HG03342 (cell line): ENCODE measurements around the gene FAM170B.

Experiments used
- ATAC-seq: cut with Tn5 transposase; IDR thresholded peaks from one replicate; pipeline ENCODE4 v1.9.1; 2021; ENCODE audit warnings: mild to moderate bottlenecking, moderate library complexity; ENCODE audit not compliant: unreplicated experiment

Gene FAM170B

GRCh38 chr10:49170632-49171325 lies 37.0 kb upstream of the FAM170B start:
- ATAC-seq, result no peak

GRCh38 chr10:49169776-49170175 lies 36.0 kb upstream of the FAM170B start:
- no peak for ATAC-seq

DNA sequence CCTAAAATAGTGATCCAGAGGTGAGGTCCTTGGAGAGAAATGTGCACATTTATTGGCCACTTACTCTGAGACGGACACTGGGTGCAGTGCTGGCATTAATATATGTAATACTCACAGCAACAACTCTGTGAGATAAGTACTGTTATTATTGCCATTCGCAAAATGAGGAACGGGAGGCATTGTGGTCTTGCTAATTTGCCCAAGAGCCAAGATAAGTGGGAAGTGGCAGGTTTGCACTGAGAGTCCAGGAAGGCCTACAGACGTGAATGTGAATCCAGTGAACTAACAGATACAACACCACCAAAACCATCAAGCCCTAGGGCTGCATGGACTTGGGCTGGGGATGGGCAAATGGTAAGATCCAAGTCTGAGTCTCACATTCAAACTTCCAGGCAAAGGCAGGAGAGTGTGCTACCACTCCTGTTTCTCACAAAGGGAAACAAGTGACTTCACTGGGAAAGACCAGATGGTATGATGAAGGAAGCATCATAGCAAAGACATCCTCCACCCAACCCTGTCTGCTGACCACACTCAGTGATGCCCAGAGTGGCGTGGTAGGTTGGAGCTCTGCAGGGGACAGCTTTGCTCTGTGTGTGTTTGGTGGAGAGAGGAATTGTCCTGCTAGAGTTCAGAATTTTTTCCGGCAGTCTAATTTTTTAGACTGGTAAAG lies 35.1 kb upstream of the FAM170B start:
- no peak for ATAC-seq

DNA sequence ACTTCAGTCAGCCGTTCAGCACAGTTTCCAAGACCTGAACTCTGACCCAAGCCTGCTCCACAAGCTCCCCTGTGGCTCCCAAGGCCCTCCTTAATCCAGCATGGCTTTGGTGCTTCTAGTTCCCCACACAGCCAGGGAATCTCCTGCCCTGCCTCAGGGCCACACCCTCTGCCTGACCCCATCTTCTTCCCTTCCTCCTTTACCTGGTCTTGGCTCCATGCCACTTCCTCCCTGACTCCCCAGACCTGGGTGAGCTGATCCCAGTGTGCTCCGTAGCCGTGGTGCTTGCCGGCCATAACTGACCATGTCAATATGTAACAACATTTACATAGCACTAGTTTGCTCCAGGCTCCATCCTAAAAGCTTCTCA lies 34.3 kb upstream of the FAM170B start:
- ATAC-seq, result no peak

DNA sequence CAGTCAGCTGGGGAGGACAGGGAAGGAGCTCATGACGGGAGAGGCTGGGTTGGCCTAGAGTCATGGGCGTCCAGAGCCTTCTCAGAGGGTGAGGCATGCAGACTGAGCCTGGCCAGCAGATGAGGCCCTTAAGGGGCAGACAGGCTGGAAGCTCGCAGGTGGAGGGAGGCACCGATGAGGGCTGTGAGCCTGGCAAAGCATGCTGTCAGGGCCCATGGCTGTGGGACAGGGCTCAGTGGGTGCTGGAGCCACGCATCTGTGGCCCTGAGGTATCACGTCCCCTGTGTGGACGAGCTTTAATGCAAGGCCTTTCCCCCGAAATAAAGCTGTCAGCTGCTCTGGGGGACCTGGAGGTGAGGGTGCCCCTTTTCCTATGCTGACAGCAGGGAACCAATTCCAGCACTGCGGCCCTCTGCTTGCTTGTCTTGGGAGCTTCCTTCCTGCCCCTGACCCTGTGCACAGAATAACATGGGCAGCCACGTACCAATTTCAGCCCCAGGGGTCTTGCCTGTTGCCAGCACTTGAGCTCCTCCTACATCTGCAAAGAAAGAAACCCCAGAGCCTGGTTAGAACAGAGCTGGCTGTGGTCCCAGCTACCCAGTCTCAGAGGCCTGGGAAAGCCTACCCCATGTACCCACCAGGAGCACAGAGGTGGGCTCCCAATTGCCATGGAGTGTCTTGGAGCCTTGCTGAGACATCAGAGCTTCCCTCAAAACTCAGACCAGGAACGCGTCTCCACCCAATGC lies 33.8 kb upstream of the FAM170B start:
- no peak for ATAC-seq

- no peak for ATAC-seq
Measured at GRCh38 chr10:49166484-49167400, 32.9 kb upstream of the FAM170B start.

DNA sequence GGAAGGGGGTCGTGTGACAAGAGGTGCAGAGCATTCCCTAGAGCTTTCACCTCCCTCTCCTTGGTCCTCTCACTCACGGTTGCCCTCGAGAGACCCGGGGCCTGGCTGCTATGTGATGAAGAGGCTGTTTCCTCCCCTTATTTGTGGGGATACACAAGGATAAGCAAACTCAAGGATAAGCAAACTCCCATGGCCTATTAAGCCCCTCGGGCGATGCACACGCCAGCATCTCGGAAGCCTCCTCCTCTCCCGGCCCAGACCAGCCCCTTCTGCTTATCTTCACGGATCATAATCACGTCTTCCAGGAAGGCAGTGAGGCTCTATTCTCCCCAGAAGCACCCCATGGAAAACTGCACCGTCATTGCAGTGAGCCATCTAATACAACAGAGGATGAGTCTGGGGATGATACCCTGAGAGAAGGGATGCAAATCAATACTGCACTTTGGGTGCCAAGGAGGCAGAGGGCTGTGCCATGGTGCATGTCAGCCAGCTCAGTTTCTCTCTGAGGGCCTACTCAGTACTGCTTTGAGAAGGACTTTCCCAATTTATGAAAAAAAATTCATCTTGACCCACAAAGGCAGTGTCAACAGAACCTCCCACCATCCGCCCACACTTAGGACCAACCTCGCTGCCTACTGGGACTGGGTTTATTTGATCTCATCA lies 32.1 kb upstream of the FAM170B start:
- no peak for ATAC-seq

GRCh38 chr10:49165259-49165658 lies 31.4 kb upstream of the FAM170B start:
- ATAC-seq, result no peak

- ATAC-seq, result peak; percentile 86
Measured at GRCh38 chr10:49164559-49165188, 30.9 kb upstream of the FAM170B start.

DNA sequence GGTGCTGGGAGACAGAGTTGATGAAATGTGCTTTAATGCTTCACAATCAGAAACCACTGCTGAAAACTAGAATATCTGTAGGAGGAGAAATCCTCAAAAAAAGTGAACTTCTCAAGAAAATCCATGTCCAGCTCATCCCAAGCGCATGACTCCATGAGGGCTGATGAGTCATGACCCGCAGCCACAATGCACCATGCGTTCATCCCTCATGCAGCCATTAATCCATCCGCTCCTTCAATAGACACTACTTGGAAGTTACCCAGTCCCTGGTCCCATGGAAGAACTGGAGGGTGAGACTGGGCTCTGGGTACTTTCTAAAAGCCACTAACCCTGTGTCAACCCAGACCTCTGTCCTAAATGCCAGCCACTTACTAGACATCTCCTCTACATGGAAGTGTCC lies 29.9 kb upstream of the FAM170B start:
- ATAC-seq, result no peak

DNA sequence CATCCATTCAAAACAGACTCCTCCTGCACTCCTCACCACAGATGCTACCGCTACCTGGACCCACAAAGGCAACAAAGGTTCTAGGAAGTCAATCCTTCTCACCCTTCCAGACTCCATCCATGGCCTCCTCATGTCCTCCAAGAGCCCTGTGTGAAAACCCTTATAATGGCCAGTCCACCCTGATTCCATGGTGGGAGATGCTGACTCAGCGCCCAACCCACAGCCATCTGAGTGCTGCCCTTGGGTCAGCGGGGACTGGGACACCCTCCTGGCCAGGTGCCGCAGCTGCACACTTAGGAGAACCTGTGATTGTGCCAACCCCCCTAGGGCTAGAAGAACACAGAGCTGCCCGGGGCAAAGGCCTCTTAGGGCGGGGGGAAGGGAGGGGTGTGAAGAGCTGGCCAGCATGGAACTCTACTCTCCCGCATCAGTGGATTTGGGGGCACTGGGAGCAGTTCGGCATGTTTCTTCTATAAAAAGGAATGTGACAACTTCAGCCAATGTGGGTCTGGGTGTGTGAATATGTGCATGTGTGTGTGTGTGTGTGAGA lies 29.0 kb upstream of the FAM170B start:
- ATAC-seq, result no peak

DNA sequence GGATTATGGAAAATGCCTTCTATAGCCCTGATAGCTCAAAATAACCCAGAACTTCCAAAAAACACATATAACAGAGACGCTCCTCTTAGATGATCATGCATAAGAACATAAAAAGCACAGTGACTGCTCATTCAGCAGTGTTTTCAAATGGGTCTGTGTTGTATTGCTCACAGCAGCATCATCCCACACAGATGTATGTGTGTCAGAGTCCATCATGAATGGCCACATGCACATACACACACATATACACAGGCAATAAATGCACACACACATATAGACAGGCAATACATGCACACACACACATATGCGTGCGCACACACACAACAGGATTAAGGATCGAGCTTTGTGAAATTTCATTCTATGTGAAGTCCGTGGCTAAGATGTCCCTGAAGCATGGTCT lies 28.2 kb upstream of the FAM170B start:
- ATAC-seq, result no peak

DNA sequence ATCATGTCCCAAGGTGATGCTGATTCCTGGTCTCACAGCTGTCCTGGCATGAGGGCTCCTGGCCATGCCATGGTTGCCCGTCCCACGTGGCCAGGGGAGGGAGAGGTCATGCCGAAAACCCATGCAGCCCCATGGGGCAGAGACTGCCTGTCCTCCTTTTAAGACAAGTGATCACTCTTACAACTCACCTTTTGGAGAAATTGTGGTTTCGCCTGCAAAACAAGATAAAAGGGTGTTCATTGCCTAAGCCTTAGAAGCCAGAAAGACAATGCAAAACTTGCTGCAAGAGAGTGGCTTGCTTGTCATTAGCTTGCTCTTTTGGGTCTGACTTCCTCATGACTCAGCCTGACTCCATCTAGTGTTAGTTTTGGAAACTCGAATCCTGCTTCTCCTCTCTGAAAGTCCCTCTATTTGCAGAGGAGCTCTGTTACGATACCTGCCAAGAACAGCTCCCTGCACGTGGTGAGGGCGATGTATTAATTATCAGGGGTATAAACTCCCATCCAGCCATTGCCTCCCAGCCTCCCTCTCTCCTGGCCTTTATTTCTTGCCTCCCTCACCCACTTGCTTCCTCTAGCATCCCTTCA lies 27.7 kb upstream of the FAM170B start:
- no peak for ATAC-seq

DNA sequence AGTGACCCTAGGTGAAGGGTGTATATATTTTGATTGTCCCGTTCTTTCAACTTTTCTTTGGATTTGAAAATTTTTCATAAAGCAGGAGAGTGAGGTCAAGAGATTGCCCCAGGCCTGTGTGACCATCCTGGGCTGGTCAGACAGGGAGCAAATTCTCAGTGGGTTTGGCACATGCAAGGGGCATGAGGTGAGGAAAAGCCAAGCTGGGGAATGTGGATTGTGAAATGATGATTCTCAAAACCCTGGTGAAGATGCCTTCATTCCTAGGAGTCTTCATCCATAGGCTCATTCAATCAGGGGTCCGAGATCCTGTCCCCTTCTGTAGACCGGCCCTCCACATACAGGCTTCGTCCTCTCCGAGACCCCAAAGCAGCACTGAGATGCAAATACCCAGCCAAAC lies 27.0 kb upstream of the FAM170B start:
- ATAC-seq, result no peak

- no peak for ATAC-seq
Measured at GRCh38 chr10:49160110-49160509, 26.3 kb upstream of the FAM170B start.

DNA sequence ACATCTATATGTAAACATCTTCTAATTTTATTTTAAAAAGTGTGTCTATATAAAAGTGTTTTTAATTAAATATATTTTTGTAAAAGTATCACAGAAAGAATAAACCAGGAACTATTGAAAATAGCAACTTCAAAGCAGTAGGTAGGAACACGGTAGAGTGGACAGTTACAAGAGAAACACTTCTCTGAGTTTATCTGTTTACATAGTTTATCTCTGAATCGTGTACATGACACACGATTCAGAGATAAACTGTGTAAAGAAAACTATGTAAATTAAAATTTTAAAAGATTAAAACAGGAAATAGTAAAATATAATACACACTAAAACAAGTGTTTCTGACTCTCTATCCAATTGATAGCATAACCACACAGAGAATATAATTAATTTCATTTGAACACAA lies 25.1 kb upstream of the FAM170B start:
- ATAC-seq, result no peak

DNA sequence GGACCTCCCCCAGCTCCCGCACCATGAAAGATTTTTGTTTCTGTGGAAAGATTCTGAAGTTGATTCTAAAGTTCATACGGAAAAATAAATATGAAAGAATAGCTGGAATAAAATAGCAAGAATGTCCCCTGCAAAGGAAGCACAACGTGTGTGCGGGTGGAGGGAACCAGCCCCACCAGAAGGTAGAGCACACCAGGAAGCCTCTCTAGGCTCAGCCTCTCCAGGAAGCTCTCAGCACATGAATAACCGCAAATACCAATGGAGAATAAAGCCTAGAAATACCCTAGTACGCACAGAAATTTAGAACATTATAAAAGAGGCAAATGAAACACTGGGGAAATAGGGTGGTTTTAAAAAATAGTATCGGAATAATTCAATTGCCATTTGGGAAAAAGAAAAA lies 24.6 kb upstream of the FAM170B start:
- no peak for ATAC-seq

GRCh38 chr10:49157229-49157628 lies 23.4 kb upstream of the FAM170B start:
- ATAC-seq, result no peak

- ATAC-seq, result no peak
Measured at GRCh38 chr10:49154641-49155040, 20.8 kb upstream of the FAM170B start.
